22Rv1 (cell line): ENCODE results near the gene DMRTB1.

Source experiments
- H3K27ac ChIP-seq: fragments of 450-650 bp; 2 replicates; pipeline ENCODE4 v1.5.1; 2017
- CTCF ChIP-seq: fragments of 450-650 bp; IDR thresholded peaks from 2 replicates; pipeline ENCODE4 v1.5.1; 2017; ENCODE audit warnings: mild to moderate bottlenecking
- ZFX ChIP-seq: fragments of 450-650 bp; IDR thresholded peaks from 2 replicates; pipeline ENCODE4 v1.6.1; 2017; ENCODE audit warnings: antibody characterized with exemption, borderline replicate concordance

DMRTB1 gene

DNA sequence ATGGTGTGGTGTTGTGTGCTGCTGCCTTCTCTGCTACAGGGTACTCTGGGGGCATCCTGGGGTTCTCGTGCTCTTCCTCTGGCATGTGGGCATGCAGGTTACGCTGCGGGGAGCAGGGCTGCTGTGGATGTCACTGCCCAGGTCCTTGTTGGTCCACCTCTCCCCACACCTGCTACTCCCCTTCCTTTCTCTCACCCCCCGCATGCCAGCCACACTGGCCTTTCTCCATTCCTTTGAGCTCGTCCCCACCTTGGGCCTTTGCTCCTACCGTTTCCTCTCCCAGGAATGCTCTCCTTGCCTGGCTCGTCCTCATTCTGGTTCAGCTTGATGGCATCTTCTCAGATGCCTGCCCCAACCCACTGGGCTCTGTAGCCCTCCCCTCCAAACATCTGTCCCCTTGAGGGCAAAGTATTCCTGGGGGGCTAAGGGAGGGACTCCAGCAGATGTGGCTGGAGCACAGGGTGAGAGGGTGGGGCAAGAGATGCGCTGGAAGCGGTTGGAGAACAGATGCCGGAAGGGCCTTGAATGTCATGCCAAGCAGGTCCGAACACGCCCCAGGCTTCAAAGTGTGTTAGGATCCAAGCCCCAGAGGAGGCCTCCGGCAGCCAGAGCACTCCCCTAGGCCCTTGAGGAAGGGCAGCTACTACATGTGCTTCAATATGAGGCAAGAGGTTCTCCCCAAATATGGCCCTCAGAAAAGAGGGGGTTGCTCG is 23.4 kb downstream of the DMRTB1 start:
- no peak overlapping the region for H3K27ac ChIP-seq
- TF ChIP-seq ZFX = no peak
- TF ChIP-seq CTCF = no peak

- no peak overlapping the region for H3K27ac ChIP-seq
- TF ChIP-seq ZFX = no peak
- no peak for TF ChIP-seq CTCF
Observed at GRCh38 chr1:53483170-53483569, 24.0 kb downstream of the DMRTB1 start.

DNA sequence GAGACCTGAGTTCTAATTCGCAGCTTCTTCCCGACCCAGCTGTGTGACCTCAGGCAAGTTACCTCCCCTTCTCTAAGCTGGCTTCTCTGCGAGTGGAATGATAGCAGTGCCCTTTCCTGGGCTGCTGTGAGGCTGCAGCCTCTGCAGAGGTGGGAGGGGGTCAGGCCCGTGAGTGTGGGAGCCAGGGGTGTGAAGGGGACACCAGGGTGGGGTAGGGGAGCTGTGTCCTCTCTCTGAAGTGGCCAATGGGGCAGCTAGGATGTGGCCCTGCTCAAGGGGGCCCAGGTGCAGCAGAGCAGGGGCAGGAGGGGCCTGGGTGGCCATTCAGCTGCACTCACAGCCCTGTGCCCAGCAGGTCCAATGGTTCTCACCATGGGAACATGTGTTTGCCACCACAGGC is 24.5 kb downstream of the DMRTB1 start:
- no peak for TF ChIP-seq ZFX
- no peak for TF ChIP-seq CTCF
- no peak overlapping the region for H3K27ac ChIP-seq

- H3K27ac ChIP-seq = no peak overlapping the region
Observed at GRCh38 chr1:53484705-53485477, 25.7 kb downstream of the DMRTB1 start.

GRCh38 chr1:53485478-53486394 is 26.5 kb downstream of the DMRTB1 start:
- no peak overlapping the region for H3K27ac ChIP-seq
- TF ChIP-seq CTCF = peak; percentile 90
- TF ChIP-seq ZFX = no peak

More at GRCh38 chr1:53484705-53485477, 25.7 kb downstream of the DMRTB1 start:
- no peak for TF ChIP-seq CTCF
- no peak for TF ChIP-seq ZFX

DNA sequence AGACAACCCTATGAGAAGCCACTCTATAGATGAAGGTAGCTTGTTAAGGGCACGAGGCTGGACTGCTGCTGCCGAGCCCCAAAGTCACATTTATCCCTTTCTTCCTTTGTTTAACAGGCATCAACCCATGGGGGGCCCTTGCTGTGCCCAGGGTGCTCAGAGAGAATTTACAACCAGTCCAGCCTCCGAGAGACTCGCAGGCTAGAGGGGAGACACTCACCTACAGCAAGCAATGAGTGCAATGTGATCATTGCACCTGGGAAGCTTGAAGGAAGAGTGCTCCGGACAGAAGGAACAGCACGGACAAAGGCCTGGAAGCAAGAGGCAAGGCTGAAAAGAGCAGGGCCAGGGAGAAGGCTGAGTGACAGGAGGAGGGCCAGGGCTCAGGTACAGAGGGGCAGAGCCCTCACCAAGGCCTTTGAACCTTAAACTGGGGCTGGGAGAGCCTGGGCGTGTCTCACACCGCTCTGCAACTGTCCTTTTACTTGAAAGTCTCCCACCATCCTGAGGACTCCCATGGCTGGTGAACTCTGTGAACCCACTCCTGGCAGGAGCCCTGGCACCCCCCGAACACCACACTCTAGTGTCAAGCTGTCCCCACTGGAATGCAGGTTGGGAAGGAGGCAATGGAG is 27.3 kb downstream of the DMRTB1 start:
- TF ChIP-seq CTCF = no peak
- no peak for TF ChIP-seq ZFX
- no peak overlapping the region for H3K27ac ChIP-seq
